ENCODE measurements around the gene CARMIL1.
"Not testable (repeated sequence)": the region's sequence is repeated elsewhere in the genome, so short reads cannot be mapped to it uniquely, and the experiment has no call there.

CARMIL1 gene

GRCh38 chr6:25537349-25538018 lies 258.3 kb downstream of the CARMIL1 start:
- DNase-seq = no peak

- no peak for DNase-seq
These were observed 262.1 kb downstream of the CARMIL1 start for GRCh38 chr6:25541228-25541627.

GRCh38 chr6:25542984-25543910 lies 264.1 kb downstream of the CARMIL1 start:
- no peak for DNase-seq

GRCh38 chr6:25544833-25545232 lies 265.7 kb downstream of the CARMIL1 start:
- DNase-seq = no peak

GRCh38 chr6:25547797-25548196 lies 268.6 kb downstream of the CARMIL1 start:
- DNase-seq = no peak

GRCh38 chr6:25548451-25548850 lies 269.3 kb downstream of the CARMIL1 start:
- DNase-seq = no peak

GRCh38 chr6:25550631-25551030 lies 271.5 kb downstream of the CARMIL1 start:
- no peak for DNase-seq

GRCh38 chr6:25553502-25553901 lies 274.3 kb downstream of the CARMIL1 start:
- DNase-seq = no peak

- no peak for DNase-seq
These were observed 276.0 kb downstream of the CARMIL1 start for GRCh38 chr6:25555188-25555587.

GRCh38 chr6:25556516-25556915 lies 277.3 kb downstream of the CARMIL1 start:
- peak; percentile 55 for DNase-seq

GRCh38 chr6:25558155-25558817 lies 279.1 kb downstream of the CARMIL1 start:
- DNase-seq = no peak

- DNase-seq = no peak
These were observed 281.7 kb downstream of the CARMIL1 start for GRCh38 chr6:25560865-25561264.

- no peak for DNase-seq
These were observed 285.8 kb downstream of the CARMIL1 start for GRCh38 chr6:25564943-25565342.

- DNase-seq = no peak
These were observed 291.4 kb downstream of the CARMIL1 start for GRCh38 chr6:25570578-25570977.

- no peak for DNase-seq
These were observed 297.7 kb downstream of the CARMIL1 start for GRCh38 chr6:25576919-25577318.

- no peak for DNase-seq
These were observed 299.4 kb downstream of the CARMIL1 start for GRCh38 chr6:25578538-25578937.

GRCh38 chr6:25579391-25579883 lies 300.3 kb downstream of the CARMIL1 start:
- DNase-seq = no peak

- DNase-seq = no peak
These were observed 300.8 kb downstream of the CARMIL1 start for GRCh38 chr6:25579902-25580495.

- no peak for DNase-seq
These were observed 302.9 kb downstream of the CARMIL1 start for GRCh38 chr6:25582101-25582500.

GRCh38 chr6:25583099-25583498 lies 303.9 kb downstream of the CARMIL1 start:
- no peak for DNase-seq

- no peak for DNase-seq
These were observed 304.7 kb downstream of the CARMIL1 start for GRCh38 chr6:25583906-25584305.

GRCh38 chr6:25585225-25585624 lies 306.1 kb downstream of the CARMIL1 start:
- DNase-seq = no peak

GRCh38 chr6:25586119-25586518 lies 306.9 kb downstream of the CARMIL1 start:
- not testable (repeated sequence) for DNase-seq
